Neural progenitor cell (in vitro differentiated cells): ENCODE results near the gene F10.

Experiments used
- EZH2 ChIP-seq: fragments of 200-600 bp; sonication (generic); IDR thresholded peaks from 2 replicates; pipeline ENCODE4 v1.6.1; 2017; ENCODE audit warnings: antibody characterized with exemption, mild to moderate bottlenecking, moderate library complexity
- TF ChIP-seq, protein P1 (sequence below): fragments of 200-600 bp; sonication (generic); IDR thresholded peaks from 2 replicates; pipeline ENCODE4 v1.5.1; 2017; ENCODE audit warnings: antibody characterized with exemption, mild to moderate bottlenecking

DNA sequence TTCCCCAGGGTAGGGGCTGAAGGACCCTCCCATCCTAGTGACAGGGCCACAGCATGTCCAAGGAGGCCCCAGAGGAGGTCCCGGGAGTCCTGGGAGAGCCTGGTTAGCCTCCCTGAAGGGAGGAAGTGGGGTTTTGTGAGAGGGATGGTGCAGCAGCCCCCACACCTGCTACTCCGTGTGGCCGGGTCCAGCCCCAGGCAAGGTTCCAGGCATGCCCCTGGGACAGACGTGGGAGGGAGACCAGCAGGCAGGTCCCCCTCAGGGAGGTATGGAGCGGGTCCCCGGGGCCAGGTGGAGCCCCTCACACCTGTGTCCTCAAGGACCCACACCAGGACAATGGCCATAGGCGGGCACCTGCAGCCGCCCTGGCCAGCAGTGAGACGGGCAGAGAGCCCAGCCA is 19.0 kb upstream of the F10 start:
- TF ChIP-seq, protein P1, sequence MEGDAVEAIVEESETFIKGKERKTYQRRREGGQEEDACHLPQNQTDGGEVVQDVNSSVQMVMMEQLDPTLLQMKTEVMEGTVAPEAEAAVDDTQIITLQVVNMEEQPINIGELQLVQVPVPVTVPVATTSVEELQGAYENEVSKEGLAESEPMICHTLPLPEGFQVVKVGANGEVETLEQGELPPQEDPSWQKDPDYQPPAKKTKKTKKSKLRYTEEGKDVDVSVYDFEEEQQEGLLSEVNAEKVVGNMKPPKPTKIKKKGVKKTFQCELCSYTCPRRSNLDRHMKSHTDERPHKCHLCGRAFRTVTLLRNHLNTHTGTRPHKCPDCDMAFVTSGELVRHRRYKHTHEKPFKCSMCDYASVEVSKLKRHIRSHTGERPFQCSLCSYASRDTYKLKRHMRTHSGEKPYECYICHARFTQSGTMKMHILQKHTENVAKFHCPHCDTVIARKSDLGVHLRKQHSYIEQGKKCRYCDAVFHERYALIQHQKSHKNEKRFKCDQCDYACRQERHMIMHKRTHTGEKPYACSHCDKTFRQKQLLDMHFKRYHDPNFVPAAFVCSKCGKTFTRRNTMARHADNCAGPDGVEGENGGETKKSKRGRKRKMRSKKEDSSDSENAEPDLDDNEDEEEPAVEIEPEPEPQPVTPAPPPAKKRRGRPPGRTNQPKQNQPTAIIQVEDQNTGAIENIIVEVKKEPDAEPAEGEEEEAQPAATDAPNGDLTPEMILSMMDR: no peak
- no peak for TF ChIP-seq EZH2
